ENCODE results near the gene FRMD5. TPM values are rescaled to one million over a fixed set of nuclear protein-coding genes. Genes with fewer than 3 reads are reported as not detected.

Gene FRMD5
- total RNA-seq, 1 experiment from 2014 or later = 3.9 TPM

- Histone ChIP-seq H3K4me1 (ENCODE audit: insufficient read depth, low read length) (no peaks in the 10 kb centered on the region), H3K23ac (ENCODE audit: insufficient read length, low read depth, low read length) (no peak overlapping the region), H4K91ac (ENCODE audit: insufficient read length, low read depth, low read length) (no peak overlapping the region), H2BK15ac (ENCODE audit: low read depth, low read length) (no peak overlapping the region), H3K79me2 (ENCODE audit: insufficient read depth, low read length) (no peaks in the 10 kb centered on the region), H3K79me1 (ENCODE audit: insufficient read depth, low read depth, low read length, poor library complexity, severe bottlenecking) (no peaks in the 10 kb centered on the region), H4K5ac (ENCODE audit: insufficient read length, low read depth, low read length) (no peak overlapping the region), H3K4me2 (ENCODE audit: insufficient read depth, insufficient read length, low read length) (no peak overlapping the region), H2AK5ac (ENCODE audit: insufficient read length, low read length) (no peak overlapping the region), H2AFZ (ENCODE audit: low read length) (no peak overlapping the region), H3K18ac (ENCODE audit: insufficient read length, low read depth, low read length) (no peak overlapping the region), H3T11ph (ENCODE audit: low read length) (no peak overlapping the region), H2BK20ac (ENCODE audit: low read depth, low read length, poor library complexity, severe bottlenecking) (no peak overlapping the region), H3K4ac (ENCODE audit: low read depth, low read length) (no peak overlapping the region), H4K8ac (replicated peaks; ENCODE audit: insufficient read length, low read depth, low read length) (no peak overlapping the region), H3K23me2 (ENCODE audit: insufficient read length, low read depth, low read length, poor library complexity, severe bottlenecking) (no peaks in the 10 kb centered on the region), H3K27me3 (ENCODE audit: insufficient read depth, low read length) (no peaks in the 10 kb centered on the region), H2BK120ac (ENCODE audit: low read depth, low read length, poor library complexity, severe bottlenecking) (no peak overlapping the region), H4K20me1 (ENCODE audit: control insufficient read depth, insufficient read depth, insufficient read length) (no peaks in the 10 kb centered on the region), H3K14ac (ENCODE audit: insufficient read depth, low read length) (no peak overlapping the region), H3K56ac (ENCODE audit: insufficient read length, low read depth, low read length) (no peak overlapping the region), H2BK12ac (ENCODE audit: insufficient read length, low read depth, low read length) (no peak overlapping the region), H2BK5ac (ENCODE audit: insufficient read length, low read length) (no peak overlapping the region), H3K9ac (ENCODE audit: extremely low read depth, insufficient read length, low read length) (no peak overlapping the region), H3K9me3 (ENCODE audit: control insufficient read depth, low read depth, low read length) (no peaks in the 10 kb centered on the region), H3K27ac (ENCODE audit: insufficient read length, low read depth, low read length) (no peak overlapping the region)
- Mint-ChIP-seq H3K4me1 (peaks cover 5 to 6% of the 10 kb centered on the region in 2 experiments; a peak in 3 of 4 replicates), H3K4me3 (no peak overlapping the region), H3K9me3 (no peaks in the 10 kb centered on the region), H3K27me3 (ENCODE audit: low read depth) (no peaks in the 10 kb centered on the region), H3K36me3 (ENCODE audit: insufficient read depth in 1 of 3, low read depth in 3 of 3) (no peaks in the 10 kb centered on the region), H3K27ac (no peak overlapping the region; a peak in 1 of 7 replicates)
- DNase-seq = no peak
- peak; percentile 73 for TF ChIP-seq CTCF (conservative IDR thresholded peaks at IDR 0.05)
- no CpG with 5 or more reads among the region's 3 CpGs for WGBS (ENCODE audit: extremely low coverage, insufficient read length, low lambda C conversion rate)
Observed at GRCh38 chr15:43939070-43939469, 256.0 kb downstream of the FRMD5 start.
